ENCODE results near the gene SERAC1. TPM values are rescaled to one million over a fixed set of nuclear protein-coding genes. Genes with fewer than 3 reads are reported as not detected.

SERAC1 gene
- total and polyA plus RNA-seq, 10 of the 15 experiments (the other 5 are each of a cell fraction or from before 2014, with no cell fraction given) = 0.76 to 2.9 (median 2.2) TPM

GRCh38 chr6:158121335-158121734, 46.7 kb downstream of the SERAC1 start:
- Histone ChIP-seq H4K20me1 (ENCODE audit: control insufficient read depth, insufficient read depth) (no peaks in the 10 kb centered on the region), H3K9me3 (replicated peaks; ENCODE audit: control insufficient read depth, insufficient read depth, low read length) (no peaks in the 10 kb centered on the region), H3K4me3 (no peak overlapping the region), H3K36me3 (ENCODE audit: control insufficient read depth in 2 of 2, insufficient read depth in 2 of 2, low read length in 1 of 2) (no peaks in the 10 kb centered on the region), H3K79me2 (ENCODE audit: control insufficient read depth, insufficient read depth, low read length) (no peaks in the 10 kb centered on the region), H3K27ac (ENCODE audit: control insufficient read depth, insufficient read depth) (no peak overlapping the region), H3K4me2 (ENCODE audit: control insufficient read depth, insufficient read depth) (no peak overlapping the region), H3K9ac (ENCODE audit: control insufficient read depth, insufficient read depth, low read length) (no peak overlapping the region), H2AFZ (ENCODE audit: control insufficient read depth, low read depth, low read length) (no peak overlapping the region), H3K27me3 (replicated peaks in 1 of 2; ENCODE audit: control insufficient read depth in 2 of 2, insufficient read depth in 2 of 2, low read length in 1 of 2) (no peaks in the 10 kb centered on the region), H3K4me1 (ENCODE audit: control insufficient read depth, insufficient read depth, low read length) (no peaks in the 10 kb centered on the region)
- in situ Hi-C loops (cut with MboI) (no loop called here), intact Hi-C loops (cut with micrococcal nuclease; ENCODE audit: unreplicated experiment) (no loop called here)
- RAD21 ChIA-PET (ENCODE audit: unreplicated experiment) = no interaction called here
- TF ChIP-seq IRF5 (IDR thresholded peaks at IDR 0.05; ENCODE audit: borderline replicate concordance) = no peak
- no peak for TF ChIP-seq NR2C2 (IDR thresholded peaks at IDR 0.05; ENCODE audit: borderline replicate concordance, control insufficient read depth, insufficient read length, low read depth)
- no peak for TF ChIP-seq ZBTB11 (CRISPR knock-in tag; IDR thresholded peaks at IDR 0.05)
- no peak for TF ChIP-seq BCLAF1 (IDR thresholded peaks at IDR 0.05)
- SMC1A ChIA-PET (ENCODE audit: uncharacterized antibody, unreplicated experiment) = interaction anchor here (0.6 kb wide), 1 partner anchor 389 kb away, joined by 3 read pairs; no protein-coding TSS in a partner anchor
- ATAC-seq = no peak
- DNase-seq (ENCODE audit: low read depth, low spot score) = no peak
- 92% methylated on average over 3 of the region's 3 CpGs for WGBS (ENCODE audit: insufficient coverage, insufficient replicate concordance, low lambda C conversion rate, missing lambda C conversion rate)
- POLR2A ChIA-PET = no interaction called here
- BruUV-seq (replicated peaks) = no TSS peak
- CTCF ChIA-PET = interaction anchor here (0.5 to 1.3 kb wide), 2 partner anchors 11 to 144 kb away, joined by 4 read pairs; no protein-coding TSS in a partner anchor
- no peak for FAIRE-seq

Measured in GM12878 (cell line).